ENCODE results near the gene HDAC4.

The HDAC4 gene

DNA sequence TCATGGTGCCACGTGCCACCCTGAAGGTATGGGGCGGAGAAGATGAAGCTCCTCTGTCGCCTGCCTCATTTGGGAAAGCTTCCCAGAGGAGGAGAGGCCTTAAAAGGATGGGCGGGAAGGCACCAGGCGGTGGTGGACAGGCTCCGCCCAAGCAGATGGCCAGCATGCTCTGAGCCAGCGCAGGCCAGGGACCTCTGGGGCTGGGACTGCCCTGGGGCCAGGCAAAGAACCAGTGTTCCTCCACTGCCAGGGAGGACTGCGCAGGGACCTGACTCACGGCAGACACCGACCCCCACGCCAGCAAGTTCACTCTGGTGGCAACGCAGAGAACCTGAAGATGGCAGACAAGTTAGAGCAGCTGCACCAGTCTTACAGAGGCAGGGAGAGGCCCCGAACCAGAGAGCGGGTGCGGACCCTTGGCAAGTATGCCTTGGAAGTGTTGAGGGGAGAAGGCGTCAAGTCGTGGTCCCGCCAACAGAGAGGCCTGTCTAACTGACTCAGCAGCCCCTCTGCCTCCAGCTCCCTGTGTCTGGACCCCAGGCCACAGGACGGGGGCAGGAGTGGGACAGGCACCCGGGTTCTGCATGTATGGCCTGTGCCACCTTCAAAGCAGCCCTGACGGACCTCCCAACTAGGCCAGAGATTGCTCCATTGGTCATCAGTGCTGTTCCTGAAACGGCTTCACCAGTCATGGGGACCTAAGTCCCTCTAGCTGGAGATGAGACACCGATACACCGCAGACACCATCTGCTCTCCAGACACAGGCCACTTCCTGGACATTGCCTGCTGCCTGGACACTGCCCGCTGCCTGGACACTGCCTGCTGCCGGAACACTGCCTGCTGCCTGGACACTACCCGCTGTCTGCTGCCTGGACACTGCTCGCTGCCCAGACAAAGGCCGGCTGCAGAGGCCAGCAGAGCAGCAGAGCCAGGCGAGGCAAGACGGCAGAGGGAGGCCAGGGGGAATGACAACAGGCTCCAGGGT, 124.7 kb downstream of the HDAC4 start:
- DNase-seq: peak; percentile 72

DNA sequence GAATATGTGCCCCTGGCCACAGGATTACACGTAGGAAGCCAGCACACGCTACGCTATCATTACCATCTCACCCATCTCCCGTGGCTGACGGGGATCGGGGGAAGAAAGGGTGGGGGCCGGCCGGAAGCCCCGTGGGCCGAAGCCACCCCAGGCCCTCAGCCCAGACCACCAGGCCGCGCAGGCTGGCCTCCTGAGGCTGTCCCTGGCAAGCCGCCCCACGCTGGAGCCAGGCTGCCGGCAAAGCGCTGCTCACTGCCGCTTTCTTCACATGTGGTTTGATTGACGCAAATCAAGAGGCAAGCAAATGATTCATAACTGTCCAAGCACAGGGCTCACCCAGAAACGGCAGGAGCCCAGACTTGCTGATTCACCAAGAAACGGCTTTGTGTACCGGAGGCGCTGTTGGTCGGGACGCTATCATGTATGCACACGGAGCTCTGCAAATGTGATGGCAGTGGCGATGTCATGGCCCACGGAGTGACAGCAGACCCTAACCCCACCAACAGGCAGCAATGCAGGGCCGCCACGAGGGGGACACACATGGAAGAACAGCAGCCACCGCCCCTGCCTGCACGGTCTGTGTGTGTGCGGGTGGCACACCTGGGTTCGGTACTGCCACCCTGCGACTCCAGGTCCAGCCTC, 125.7 kb downstream of the HDAC4 start:
- DNase-seq: peak; percentile 84

DNA sequence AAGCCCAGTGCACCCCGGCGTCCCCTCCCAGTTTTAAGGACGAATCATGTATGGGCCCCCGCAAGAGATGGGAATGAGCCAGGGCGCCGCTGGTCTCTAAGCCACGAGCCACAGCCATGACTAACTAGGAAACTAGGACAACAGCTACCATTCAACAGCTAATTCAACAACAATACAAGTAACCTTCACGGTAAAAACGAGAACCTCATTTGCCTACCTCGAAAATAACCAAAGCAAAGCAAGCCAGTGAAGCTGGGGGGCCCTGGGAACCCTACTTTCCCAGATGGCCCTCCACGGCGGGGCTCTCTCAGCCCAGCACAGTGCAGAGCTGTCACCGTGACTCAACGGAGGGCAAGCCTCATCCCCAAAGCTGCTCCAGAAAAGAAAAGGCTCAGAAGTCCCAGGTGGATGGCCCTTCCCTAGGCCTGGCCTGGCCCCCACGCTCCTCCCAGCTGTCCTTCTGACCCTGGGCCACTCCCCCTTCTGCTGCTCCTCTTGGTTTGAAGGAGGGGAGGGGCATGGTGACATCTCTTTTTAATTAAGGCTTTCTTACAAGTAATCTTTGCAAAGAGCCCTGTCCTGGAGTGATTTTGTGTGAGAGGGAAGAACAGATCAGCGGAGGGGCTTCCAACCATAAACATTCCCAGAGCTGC, 126.3 kb downstream of the HDAC4 start:
- DNase-seq: peak; percentile 66

DNA sequence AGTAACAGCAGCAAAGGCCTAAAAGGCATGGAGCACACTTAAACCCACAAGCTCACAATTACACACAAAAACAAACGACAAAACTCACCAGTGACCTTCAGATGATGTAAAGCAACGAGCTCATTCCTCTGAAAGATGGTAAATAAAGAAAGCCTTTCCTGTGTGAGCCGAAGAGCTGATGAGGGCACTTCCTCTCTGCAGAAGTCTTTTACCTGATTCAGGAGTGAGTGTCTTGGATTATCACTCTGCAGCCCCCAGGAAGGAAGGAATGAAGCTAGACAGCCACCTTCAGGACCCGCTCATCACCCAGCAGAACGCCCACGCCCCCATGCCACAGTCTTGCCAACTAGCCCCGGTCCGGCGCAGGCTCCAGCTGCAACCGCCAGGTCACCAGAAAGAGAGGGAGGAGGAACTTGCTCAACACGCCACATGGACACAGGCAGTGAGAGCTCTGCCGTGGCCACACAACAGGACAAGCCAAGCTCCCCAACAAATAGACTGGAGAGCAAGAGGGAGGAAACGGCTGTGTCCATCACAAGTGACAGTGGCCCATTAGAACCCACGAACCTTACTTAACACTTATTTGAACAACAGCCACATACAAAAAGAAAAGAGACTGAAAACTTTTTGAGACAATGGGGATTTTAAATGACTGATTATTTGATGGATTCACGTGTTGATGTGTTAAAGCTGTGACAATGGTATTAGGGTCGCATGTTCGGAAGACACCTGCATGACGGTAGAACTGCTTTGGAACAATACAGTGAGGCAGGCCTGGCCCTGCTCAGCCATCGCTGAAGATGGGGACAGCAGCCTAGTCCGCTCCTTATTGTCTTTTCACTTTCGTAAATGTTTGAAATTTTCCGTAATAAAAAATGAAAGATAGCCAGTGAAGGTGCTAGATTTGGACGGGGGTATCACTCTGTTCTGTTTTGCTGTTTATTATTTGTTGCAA, 127.3 kb downstream of the HDAC4 start:
- DNase-seq: peak; percentile 28

DNA sequence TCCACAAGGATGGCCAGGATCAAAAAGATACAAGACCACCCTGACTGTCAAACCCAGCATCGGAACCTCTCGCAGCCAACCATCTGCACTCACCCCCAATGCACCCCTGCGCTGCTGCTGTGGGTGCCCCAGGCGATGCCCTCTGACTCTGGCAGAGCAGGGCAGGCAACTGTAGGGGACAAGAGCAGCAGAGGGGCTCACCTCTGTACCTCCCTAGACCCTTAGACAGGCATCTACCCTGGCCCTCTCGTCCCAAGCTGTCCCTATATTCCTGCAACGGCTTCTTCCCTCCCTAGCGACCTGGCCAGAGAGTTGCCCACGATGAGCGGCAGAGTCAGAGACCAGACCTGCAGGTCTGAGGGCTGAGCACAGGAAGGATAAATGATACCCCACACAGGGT, 128.2 kb downstream of the HDAC4 start:
- peak; percentile 10 for DNase-seq

DNA sequence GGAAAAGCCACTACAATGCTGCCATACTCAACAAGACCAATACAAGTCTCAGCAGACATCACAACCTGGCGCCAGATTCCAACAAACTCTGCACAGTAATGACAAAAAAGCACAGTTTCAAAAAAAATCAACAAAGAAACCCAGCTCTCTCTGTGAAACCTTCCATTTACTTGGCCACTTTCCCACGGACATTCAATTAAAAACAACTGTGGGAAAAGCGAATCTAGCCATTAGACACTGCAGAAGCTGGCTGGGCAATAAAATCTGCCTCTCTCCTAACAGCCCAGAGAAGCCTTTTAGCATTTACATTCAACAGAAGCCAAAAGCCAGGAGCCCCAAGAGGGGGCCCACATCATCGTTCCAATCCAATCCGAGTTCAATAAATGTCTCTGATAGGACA, 128.9 kb downstream of the HDAC4 start:
- peak; percentile 43 for DNase-seq

DNA sequence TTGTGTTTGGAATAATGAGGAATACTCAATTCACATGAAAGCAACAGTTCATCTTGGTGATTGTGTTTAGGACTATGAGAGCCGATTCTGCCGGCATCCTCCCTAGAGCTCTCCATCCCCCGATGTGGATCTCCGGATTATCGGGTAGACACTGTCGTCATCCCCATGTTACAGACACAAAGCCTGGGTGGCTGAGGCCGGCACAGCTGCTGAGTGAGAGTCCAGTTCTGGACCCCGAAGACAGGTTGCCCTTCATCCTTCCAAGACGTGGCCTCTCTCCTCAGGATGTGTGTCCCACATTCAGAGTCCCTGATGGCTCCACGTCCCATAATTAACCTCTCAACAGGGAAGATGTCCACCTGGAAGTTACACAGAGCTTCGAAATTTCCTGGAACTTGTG, 129.3 kb downstream of the HDAC4 start:
- no peak for DNase-seq

DNA sequence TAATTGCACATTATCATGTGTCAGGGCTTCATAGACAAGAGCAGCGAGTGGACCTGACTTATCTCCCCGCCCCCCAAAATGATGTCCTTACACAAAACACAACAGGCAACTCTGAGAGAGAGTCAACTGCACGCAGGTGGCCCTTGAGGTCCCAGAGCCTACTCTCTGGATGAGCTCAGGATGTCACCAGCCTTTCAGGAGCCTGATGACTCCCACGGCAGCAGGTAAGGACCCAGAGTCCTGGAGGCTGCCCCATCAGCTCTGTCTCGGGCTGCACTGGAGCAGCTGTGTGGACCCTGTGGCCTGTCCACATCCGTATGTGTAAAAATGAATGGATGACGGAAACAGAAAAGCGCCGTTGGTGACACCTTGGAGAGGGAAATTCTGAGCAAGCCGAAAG, 130.9 kb downstream of the HDAC4 start:
- peak; percentile 15 for DNase-seq

DNA sequence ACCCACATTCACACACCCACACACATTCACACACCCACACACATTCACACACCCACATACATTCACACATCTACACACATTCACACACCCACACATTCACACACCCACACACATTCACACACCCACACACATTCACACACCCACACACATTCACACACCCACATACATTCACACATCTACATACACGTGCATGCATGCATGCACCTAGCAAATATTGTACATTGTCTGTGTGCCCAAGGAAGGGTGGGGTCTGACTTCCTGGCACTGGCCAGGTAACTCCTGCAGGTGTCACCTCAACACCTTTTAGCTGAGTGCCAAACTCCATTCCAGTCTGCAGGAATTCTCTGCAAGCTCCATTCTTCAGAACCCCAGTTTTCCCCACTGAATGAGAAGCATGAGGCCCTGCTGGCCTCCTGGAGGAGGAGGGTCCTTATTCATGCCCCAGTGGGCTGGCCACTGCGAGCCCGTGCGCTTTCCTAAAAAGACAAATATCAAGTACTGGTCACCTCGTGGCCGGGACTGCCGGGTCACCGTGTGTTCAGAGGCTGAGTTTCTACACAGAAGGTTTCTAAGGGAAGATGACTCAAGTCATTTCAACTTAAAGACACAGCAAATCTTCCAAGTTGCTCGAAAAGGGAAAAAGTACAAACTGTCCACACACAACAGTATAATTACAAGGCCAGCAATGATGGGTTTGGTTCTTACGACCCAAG, 131.5 kb downstream of the HDAC4 start:
- DNase-seq: peak; percentile 20

DNA sequence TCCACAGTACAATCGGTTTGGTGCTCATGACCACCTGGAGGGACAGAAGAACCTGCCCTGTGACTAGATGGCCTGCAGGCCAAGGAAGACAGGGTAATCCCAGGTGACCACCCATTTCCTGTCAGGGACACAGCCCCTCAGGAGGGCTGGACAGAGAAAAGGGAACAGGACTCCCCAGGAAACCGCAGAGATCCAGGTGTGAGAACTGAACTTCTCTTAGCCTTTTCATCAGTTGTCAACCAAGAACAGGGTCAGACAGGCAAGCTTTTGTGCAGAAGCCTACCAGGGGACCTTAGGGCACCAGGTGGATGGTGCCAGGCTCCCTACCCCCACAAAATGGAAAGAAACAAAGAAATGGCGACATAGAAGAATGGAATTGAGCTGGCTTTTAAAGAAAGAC, 132.3 kb downstream of the HDAC4 start:
- peak; percentile 12 for DNase-seq

DNA sequence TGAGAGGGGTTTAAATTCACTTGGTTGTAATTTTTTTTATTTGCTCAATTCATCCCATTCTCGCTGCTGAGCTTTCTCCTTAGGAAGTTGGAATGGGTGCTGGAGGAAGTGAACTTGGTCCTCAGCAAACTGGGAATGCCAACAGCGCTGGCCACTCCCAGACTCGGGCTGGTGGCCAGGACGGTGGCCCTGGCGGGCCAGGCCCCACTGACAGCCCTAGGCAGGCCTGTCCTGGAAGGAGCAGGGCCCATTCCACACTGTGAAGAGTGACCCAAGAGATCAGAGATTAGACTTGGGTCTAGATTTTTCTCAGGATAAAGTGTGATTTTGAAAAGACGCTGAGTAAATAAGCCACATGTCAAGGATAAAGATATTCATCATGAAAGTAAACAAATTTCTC, 132.7 kb downstream of the HDAC4 start:
- DNase-seq: peak; percentile 39

DNA sequence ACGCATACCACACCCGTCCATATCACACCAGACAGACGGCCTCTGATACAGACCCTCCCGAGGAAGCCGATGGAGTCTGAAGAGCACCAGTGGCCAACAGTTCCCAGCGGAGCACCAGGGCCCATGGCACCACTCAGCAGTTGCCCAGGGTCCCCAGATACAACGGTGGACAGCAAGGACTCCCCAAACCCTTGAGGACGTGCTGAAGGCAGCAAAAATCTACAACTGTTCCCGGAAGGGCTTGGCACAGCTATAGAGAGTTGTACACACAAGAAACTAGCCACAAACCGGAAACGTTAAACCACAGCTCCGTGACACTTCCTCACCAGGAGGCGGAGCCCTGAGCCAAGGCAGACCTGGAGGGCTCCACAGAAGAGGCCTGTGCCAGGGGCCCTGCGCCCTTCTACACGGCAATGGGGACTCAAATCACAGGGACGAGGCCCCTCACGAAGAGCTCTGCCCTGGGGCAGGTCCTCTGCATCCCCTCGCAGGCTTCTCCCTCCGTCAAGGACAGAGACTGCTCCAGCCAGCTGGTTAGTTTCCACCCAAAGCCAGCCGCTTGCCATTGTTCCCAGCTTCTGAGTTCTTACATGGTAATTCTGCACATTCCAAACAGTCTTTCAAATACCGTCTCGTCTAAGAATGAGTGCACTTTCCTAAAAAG, 133.4 kb downstream of the HDAC4 start:
- peak; percentile 88 for DNase-seq

DNA sequence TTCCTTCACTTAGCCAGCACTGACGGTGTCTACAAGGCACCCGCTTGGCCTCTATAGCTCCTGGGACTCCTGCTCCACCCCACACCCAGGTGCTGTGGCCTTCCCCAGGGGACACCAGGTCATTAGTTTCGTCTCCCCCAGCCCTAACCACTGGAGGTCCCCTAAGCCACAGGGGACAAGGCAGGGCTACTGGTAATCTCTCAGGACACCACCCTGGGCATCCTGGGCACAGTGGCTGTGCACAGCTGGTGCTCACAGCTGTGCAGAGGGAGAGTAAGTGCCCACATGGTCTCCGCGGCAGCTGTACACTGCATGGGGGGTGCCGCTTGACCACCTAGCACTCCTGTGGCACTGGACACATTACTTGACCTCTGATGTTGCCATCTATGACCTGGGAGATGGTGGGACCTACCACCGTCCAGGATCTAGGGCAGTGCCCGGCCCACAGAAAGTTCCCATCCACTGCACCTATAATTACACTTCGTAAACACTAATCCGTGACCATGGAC, 134.0 kb downstream of the HDAC4 start:
- peak; percentile 28 for DNase-seq

DNA sequence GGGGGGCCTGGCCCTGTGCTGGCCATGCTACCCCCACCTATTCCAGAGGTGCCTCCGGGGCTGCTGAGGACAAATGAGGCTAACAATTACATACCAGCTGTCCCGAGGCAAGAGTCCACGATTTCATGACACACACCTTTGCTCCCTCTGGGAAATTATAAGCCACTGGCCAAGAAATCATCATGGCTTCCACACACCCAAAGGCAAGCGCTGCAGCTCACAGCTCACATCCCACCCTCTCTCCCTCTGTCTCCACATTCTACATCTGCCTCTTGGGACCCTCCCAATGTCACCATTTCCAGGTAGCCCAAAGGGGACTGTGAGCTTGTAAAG, 134.4 kb downstream of the HDAC4 start:
- DNase-seq: no peak

DNA sequence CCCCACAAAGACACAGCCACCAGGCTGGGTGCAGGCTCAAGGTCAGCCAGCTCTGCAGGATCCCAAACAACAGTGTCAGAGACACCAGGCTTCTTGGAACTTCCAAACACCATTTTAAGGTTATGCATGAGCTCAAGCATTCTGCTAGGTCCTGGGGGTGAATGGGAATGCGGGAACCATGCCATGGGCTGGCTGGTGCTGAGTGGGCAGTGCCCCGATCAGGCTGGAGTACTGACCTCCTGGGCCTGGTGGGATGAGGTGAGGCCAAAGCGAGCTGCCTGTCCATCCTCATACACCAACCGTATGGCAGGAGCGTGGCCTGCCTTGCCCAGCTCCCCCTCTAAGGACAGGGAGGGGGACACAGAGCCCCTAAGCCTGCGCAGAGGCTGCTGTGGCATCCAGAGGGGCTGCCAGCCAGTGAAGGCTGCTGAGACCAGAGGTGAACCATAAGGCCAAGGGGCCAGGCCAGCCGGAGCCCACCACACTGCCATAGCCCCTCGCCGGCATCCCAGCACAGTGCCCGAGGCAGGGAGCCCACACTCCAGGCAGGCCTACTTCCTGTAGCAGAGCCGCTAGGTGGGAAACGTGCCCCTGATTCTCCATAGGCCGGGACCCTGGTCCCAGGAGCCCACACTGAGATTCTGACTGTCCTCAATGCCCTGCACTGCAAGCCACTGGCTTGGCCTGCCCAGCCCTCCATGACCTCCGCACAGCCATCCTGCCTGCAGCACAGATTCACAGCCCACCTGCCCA, 135.0 kb downstream of the HDAC4 start:
- DNase-seq: peak; percentile 23

DNA sequence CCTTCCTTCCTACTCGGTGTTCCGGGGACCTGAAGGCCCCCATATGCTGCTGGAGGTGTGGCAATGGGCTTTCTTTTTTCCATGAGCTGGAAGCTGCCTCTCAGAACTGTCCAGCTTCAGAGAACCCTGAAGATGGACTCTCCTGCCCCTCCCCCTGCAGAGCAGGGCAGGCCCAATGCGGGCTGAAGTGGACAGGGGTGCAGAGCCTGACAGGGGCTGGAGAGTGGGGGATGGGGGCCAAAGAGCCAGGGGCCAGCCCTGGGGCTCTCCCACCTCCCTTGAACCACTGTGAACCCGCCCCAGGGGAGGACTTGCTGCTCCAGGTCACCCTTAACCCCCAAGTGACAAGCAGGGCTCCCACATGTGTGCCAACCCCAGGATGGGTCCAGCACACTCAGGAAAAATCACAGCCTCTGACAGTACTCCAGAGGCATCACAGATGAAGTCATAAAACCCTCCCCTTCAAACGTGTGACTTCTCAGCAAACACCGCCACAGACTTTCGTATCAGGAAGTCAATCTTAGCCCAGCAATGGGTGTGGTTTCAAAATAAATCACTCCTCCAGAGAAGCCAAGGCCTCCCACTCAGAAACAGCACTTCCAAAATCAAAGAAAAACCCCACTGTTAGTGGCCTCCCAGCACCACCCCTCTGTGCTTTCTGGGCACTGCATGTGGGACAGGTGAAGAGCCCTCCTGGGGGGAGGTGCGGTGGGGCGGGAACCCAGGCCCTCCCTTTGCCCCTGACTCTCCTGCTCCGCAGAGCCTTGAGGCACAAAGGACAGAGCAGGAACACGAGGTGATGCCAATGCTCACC, 135.8 kb downstream of the HDAC4 start:
- DNase-seq: peak; percentile 62

DNA sequence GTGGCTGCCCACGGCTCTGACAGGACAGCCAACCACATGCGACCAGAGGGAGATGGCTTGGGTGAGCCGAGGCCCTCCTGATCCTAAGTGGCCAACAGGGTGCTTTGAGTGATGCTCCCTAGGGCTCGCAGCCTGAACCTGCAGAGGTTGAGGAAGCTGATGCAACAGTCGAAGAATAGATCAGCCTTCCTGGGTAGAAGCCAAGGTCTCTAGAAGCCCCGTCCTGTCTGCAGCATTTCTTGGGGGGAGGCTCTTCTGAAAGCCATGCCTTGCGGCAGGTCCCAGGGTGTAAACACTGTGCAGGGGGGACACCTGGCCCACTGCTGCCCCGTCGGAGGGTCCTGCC, 136.4 kb downstream of the HDAC4 start:
- no peak for DNase-seq

DNA sequence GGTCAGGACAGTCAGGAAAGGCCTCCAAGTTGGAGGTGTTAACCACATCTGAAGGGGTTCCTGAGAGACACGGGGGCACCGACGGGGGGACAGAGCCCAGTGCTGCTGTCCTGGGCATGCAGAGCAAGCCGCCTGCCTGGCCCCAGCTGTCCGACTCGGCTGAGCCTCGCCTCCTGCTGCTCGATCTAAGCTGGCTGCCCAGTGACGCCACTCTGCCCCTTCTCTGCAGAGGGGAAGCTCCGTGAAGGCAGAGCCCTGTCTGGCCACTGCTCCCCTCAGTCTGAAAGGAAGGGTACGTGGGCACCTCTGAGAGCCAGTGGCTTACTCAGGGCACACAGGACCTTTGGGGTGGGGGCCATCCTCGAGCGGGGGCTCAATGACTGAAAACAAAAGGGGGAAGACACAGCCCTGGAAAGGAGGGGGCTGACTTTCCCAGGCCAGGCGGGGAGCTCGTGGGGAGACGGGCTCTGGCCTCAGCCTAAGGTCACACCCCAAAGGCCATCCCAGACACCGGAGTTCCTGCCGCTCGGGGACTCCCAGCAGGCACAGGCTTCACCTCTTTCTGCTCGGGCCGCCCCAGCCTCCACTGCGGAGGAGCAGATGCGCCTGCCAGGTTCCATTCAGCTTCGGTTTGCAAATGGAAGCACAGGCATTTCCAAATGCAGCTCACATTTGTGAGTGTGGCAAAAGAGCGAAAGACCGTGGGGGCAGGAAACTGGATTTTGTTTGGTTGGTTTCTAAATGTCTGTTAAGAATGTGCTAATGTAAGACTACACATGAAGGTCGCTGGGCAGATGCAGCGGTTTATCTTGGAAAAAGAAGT, 136.9 kb downstream of the HDAC4 start:
- peak; percentile 75 for DNase-seq

DNA sequence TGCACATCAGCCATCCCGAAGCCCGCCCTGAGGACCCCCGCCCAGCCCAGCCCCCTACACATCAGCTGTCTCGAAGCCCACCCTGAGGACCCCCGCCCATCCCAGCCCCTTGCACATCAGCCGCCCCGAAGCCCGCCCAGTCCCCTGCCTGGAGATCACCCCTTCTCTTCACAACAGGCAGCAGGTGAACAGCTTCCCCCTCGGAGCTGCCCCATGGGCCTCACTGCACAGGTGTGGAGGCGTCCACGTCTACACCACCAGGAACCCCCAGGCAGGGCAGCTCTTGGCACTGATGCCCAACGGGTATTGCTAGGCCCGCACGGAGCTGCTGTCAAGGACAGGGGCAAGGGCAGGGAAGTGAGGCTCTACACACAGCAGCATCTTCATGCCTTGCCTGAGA, 137.6 kb downstream of the HDAC4 start:
- DNase-seq: peak; percentile 23
